Epithelial cell of esophagus (primary cell): ENCODE measurements around the gene TMEM131L.
A peak's percentile ranks its signal among the peaks of the same experiment; 100 is the strongest.

ENCODE experiments used
- DNase-seq: peaks from one replicate; pipeline ENCODE4 v3.0.0; 2010; ENCODE audit warnings: low read depth
- H3K4me3 ChIP-seq: 2 replicates; pipeline ENCODE4 v1.5.1; 2011; ENCODE audit warnings: mild to moderate bottlenecking, low read length, control low read depth
- TF ChIP-seq, protein P1 (sequence below): IDR thresholded peaks from 2 replicates; pipeline ENCODE4 v1.5.1; 2011; ENCODE audit warnings: low read depth, mild to moderate bottlenecking, low read length, control low read depth, inconsistent platforms; ENCODE audit not compliant: insufficient read depth; ENCODE audit errors: missing control alignments

The TMEM131L gene

DNA sequence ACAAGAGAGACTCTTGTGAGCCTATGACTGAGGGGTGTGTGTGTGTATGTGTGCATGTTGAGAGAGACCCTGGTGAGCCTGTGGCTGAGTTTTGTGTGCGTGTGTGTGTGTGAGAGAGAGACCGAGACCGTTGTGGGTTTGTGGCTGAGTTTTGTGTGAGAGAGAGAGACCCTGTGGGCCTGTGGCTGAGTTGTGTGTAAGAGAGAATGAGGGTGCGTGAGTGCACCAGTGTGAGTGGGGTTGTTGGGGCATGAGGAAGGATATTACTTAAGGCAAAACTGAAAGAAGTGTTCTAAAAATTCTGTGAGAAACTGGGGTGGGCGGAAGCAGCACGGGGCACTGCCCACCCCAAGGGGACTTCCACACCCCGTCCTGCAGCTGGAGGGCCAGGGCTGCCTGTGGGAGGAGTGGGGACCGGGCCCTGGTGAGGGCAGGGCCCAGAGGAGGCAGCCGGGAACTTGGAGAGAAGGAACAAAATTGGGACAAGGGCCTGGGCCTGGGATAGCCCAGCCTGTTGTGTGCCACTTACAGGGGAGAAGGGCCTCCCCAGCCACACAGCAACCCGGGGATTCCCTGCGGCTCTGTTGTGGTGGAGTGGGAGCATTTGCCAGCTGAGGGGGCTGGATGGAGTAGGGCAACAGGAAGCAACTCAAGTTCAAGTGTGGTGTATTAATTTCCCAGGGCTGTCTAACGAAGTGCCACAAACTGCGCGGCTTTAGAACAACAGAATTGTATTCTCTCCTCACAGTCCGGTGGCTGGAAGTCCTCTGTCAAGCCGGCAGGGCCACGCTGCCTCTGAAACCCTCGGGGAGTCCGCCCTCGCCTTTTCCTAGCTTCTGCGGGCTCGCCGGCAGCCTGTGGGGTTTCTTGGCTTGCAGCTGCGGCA, 22.1 kb downstream of the TMEM131L start:
- DNase-seq, result peak; percentile 51
- H3K4me3 ChIP-seq, result peak overlapping the region; percentile 31
- TF ChIP-seq, protein P1, sequence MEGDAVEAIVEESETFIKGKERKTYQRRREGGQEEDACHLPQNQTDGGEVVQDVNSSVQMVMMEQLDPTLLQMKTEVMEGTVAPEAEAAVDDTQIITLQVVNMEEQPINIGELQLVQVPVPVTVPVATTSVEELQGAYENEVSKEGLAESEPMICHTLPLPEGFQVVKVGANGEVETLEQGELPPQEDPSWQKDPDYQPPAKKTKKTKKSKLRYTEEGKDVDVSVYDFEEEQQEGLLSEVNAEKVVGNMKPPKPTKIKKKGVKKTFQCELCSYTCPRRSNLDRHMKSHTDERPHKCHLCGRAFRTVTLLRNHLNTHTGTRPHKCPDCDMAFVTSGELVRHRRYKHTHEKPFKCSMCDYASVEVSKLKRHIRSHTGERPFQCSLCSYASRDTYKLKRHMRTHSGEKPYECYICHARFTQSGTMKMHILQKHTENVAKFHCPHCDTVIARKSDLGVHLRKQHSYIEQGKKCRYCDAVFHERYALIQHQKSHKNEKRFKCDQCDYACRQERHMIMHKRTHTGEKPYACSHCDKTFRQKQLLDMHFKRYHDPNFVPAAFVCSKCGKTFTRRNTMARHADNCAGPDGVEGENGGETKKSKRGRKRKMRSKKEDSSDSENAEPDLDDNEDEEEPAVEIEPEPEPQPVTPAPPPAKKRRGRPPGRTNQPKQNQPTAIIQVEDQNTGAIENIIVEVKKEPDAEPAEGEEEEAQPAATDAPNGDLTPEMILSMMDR, result no peak

DNA sequence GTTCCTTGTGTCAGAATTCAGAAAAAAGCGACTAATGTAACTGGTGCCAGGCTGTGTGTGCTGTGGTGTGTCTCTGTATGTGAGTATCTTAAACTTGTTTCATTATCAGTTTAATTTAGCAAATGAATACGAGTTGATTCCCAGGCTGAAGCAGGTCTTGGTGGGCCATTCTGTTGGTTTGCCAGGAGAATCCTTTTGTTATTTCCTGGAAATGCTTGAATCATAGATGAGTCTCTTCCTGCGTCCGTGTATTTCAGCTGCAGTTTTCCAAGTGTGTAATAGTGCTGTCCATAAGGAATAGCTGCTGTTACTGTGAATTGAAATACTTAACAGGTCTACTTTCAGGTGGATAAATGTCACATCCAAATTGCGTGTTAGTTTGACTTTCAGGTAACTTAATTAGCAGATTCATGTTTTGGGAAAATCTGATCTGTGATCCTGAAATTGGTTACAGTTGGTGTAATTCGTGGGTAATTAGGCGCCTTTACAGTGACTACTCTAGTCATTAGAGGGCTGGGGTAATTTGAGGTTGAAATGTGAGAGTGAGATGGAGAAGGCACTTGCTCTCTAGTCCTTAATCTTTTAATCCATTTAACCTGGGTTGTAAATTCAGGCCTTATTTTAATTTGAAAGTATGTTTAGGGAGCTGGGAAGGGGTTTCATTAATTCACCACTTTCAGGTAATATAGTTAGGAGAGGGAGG, 23.8 kb downstream of the TMEM131L start:
- DNase-seq, result peak; percentile 63
- no peak overlapping the region for H3K4me3 ChIP-seq

DNA sequence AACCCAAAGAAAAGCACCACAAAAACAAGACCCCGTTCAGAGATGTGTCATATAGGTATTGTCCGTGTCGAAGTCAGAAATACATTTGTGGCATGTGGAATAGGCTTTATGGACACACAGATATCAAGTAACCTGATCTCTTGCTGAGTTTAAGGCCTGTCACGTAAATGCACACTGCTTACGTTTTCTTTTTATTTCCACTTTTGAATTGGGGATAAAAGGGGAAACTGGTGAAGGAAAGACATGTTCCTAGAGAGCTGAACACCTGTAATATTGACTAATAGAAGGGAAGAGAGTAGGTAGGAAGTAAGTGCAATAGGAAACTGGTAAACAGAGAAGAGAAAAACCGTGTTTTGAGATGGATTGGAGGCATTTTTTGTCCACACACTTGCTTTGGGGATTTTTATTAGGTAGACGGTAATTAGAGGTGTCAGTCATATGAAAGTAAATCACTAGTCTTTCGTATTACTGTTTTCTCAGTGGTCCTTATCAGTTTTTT, 24.9 kb downstream of the TMEM131L start:
- TF ChIP-seq, protein P1, result no peak
- no peak overlapping the region for H3K4me3 ChIP-seq
- no peak for DNase-seq

More for the DNA sequence above, 23.8 kb downstream of the TMEM131L start:
- TF ChIP-seq, protein P1, result no peak

DNA sequence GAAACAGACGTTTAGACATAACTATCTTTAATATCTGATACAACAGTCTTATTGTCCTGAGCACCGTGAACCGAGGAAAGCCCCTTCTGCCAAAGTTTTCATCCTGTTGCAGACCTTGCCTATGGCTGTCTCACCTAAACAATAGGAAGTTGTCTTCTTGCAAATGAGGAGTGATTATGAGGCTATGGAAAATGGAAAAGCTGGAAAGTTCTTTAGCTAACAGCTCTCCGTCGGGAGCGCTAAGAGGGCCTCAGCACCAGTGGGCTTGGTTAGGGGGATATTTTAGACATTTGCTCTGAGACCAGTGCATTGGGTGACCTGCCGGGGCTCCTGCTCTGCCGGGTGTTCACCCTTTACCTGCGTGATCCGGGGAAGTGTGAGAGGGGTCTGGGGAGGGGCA, 28.4 kb downstream of the TMEM131L start:
- DNase-seq, result no peak
- TF ChIP-seq, protein P1, result no peak
- no peak overlapping the region for H3K4me3 ChIP-seq

DNA sequence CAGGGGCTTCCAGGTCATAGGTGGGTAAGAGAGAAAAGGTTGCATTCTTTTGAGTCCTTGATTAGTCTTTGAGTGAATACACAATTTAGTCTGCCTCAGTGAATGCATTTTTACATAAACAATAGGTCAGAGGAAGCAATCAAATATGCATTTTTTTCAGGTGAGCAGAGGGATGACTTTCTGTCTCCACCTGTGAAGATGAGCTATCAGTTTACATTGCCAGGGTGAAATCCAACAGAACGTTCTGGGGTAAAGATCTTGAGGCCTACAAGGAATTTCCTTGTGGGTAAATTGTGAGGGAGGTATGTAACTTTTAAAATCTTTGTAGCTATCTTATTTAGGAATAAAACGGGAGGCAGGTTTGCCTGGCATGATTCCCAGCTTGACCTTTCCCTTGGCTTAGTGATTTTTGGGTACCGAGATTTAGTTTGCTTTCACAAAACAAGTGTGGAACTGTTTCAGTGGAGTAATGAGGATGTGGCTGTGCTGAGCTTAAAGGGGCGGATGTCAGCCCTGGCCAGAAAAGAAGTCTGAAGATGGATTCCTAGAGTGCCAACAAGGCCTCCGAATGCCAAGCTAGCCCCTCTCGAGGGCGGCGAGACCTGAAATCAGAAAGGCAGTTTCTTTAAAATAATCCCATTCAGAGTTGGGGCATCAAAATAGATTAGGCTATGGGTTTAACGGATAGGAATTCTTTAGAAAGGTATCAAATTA, 29.5 kb downstream of the TMEM131L start:
- TF ChIP-seq, protein P1, result no peak
- H3K4me3 ChIP-seq, result no peak overlapping the region
- peak; percentile 76 for DNase-seq

DNA sequence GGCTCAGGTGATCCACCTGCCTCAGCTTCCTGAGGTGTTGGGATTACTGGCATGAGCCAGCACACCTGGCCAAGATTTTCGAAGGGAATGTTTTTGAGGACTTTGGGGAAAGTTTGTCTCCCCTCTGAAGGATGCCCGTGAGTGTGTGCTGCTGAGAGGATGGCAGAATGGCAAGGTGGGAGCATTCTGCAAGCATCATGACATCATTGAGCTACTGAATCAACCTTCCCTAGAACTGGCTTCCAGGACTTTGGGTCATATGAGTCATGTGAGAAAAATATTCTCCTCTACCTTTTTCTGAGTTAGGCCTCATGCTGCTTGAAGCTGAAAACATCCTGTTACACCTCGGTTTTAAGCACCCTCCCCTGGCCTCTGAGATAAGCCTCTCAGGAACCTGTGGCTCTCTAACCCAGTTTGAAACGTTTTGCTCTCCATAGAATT, 31.0 kb downstream of the TMEM131L start:
- TF ChIP-seq, protein P1, result no peak
- peak; percentile 90 for DNase-seq
- no peak overlapping the region for H3K4me3 ChIP-seq
